Activated B cell treated with CpG ODN at 0.5 μM for 24 hours (primary cell): Measurements from ENCODE around the gene SCGN. TPM values are rescaled to one million over a fixed set of nuclear protein-coding genes. Genes with fewer than 3 reads are reported as not detected.

ENCODE experiments used
- ATAC-seq: fragments of 200-7000 bp; cut with Tn5 transposase; one replicate; pipeline ENCODE4 v1.10.0; 2021; ENCODE audit warnings: low read depth, mild to moderate bottlenecking, moderate library complexity
- CTCF ChIA-PET: fragments of 350-600 bp; sonication (Branson Sonifier 250); formaldehyde crosslinking; loops from one replicate; lab custom pipeline; 2021; ENCODE audit warnings: antibody characterized with exemption; lab: Charles Lee
- POLR2A ChIA-PET: fragments of 350-600 bp; sonication (Branson Sonifier 250); formaldehyde crosslinking; loops from one replicate; lab custom pipeline; 2021; ENCODE audit warnings: antibody characterized with exemption; lab: Charles Lee
- DNase-seq: peaks from one replicate; pipeline ENCODE4 v3.0.0; 2022
- H3K27ac Mint-ChIP-seq: one replicate; pipeline ENCODE4 v1.8.0; 2020; ENCODE audit warnings: mixed read lengths
- H3K27me3 Mint-ChIP-seq: one replicate; pipeline ENCODE4 v1.8.0; 2021; ENCODE audit warnings: mixed read lengths
- H3K36me3 Mint-ChIP-seq: one replicate; pipeline ENCODE4 v1.8.0; 2021; ENCODE audit warnings: low read depth, mixed read lengths
- H3K4me1 Mint-ChIP-seq: one replicate; pipeline ENCODE4 v1.8.0; 2021; ENCODE audit warnings: mixed read lengths
- H3K4me3 Mint-ChIP-seq: one replicate; pipeline ENCODE4 v1.8.0; 2020; ENCODE audit warnings: mild to moderate bottlenecking, mixed read lengths
- H3K9me3 Mint-ChIP-seq: one replicate; pipeline ENCODE4 v1.8.0; 2020; ENCODE audit warnings: mixed read lengths
- CTCF ChIP-seq: fragments of 200-600 bp; IDR thresholded peaks from one replicate; pipeline ENCODE4 v1.8.0; 2022; ENCODE audit warnings: antibody characterized with exemption, mild to moderate bottlenecking
- intact Hi-C: fragments of 100-400 bp; cut with micrococcal nuclease; formaldehyde crosslinking; loops from one replicate; pipeline ENCODE4 v1.15.1; 2024
- total RNA-seq: library from RNA; stranded (reverse); gene quantifications from 2 replicates; pipeline ENCODE4 v1.2.3, GENCODE V29; 2022

The SCGN gene
- total RNA-seq, 1 donor from 2014 or later, result not detected

- Mint-ChIP-seq H3K4me3 (no peak overlapping the region), H3K27ac (no peak overlapping the region), H3K36me3 (no peaks in the 10 kb centered on the region), H3K9me3 (no peaks in the 10 kb centered on the region), H3K4me1 (no peaks in the 10 kb centered on the region), H3K27me3 (peaks cover 18% of the 10 kb centered on the region)
- intact Hi-C loops, result no loop called here
- ChIA-PET POLR2A (no interaction called here), CTCF (no interaction called here)
- ATAC-seq (no peak), DNase-seq (no peak)
- TF ChIP-seq CTCF, result no peak
Measured at GRCh38 chr6:25709761-25710160, 57.7 kb downstream of the SCGN start.

GRCh38 chr6:25710287-25710686, 58.3 kb downstream of the SCGN start:
- Mint-ChIP-seq H3K27me3 (peaks cover 18% of the 10 kb centered on the region), H3K4me3 (no peak overlapping the region), H3K27ac (no peak overlapping the region), H3K36me3 (no peaks in the 10 kb centered on the region), H3K9me3 (no peaks in the 10 kb centered on the region), H3K4me1 (no peaks in the 10 kb centered on the region)
- intact Hi-C loops, result no loop called here
- DNase-seq (no peak), ATAC-seq (no peak)
- CTCF ChIA-PET, result no interaction called here
- POLR2A ChIA-PET, result interaction anchor here (0.7 kb wide), 1 partner anchor 397 kb away, joined by 5 read pairs; no protein-coding TSS in a partner anchor
- TF ChIP-seq CTCF, result no peak

- TF ChIP-seq CTCF, result no peak
- Mint-ChIP-seq H3K36me3 (no peaks in the 10 kb centered on the region), H3K27ac (no peak overlapping the region), H3K4me3 (no peak overlapping the region), H3K27me3 (peaks cover 8% of the 10 kb centered on the region), H3K9me3 (no peaks in the 10 kb centered on the region), H3K4me1 (no peaks in the 10 kb centered on the region)
- ChIA-PET POLR2A (no interaction called here), CTCF (no interaction called here)
- intact Hi-C loops, result no loop called here
- no peak for DNase-seq
- no peak for ATAC-seq
Measured at GRCh38 chr6:25713824-25714223, 61.8 kb downstream of the SCGN start.

GRCh38 chr6:25714765-25715164, 62.8 kb downstream of the SCGN start:
- intact Hi-C loops, result loop anchor here (5.0 kb wide), 1 partner anchor 437 kb away; the partner anchor contains the start of gene CARMIL1
- peaks cover 8% of the 10 kb centered on the region for H3K27me3 Mint-ChIP-seq

GRCh38 chr6:25715794-25716193, 63.8 kb downstream of the SCGN start:
- Mint-ChIP-seq H3K4me1 (no peaks in the 10 kb centered on the region), H3K9me3 (no peaks in the 10 kb centered on the region), H3K36me3 (no peaks in the 10 kb centered on the region), H3K4me3 (no peak overlapping the region), H3K27me3 (peaks cover 11% of the 10 kb centered on the region), H3K27ac (no peak overlapping the region)
- ATAC-seq (no peak), DNase-seq (no peak)
- intact Hi-C loops, result loop anchor here (5.0 kb wide), 1 partner anchor 438 kb away; the partner anchor contains the start of gene CARMIL1
- TF ChIP-seq CTCF, result no peak
- CTCF ChIA-PET, result interaction anchor here (0.7 to 1.1 kb wide), 3 partner anchors 18 to 288 kb away, joined by 3 read pairs; no protein-coding TSS in a partner anchor
- POLR2A ChIA-PET, result no interaction called here

More at GRCh38 chr6:25714765-25715164, 62.8 kb downstream of the SCGN start:
- H3K9me3 Mint-ChIP-seq, result no peaks in the 10 kb centered on the region
- no peaks in the 10 kb centered on the region for H3K36me3 Mint-ChIP-seq
- H3K27ac Mint-ChIP-seq, result no peak overlapping the region
- no peak overlapping the region for H3K4me3 Mint-ChIP-seq
- DNase-seq (no peak), ATAC-seq (no peak)
- CTCF ChIA-PET, result interaction anchor here (0.6 to 0.9 kb wide), 2 partner anchors 97 to 289 kb away, joined by 3 read pairs; no protein-coding TSS in a partner anchor
- H3K4me1 Mint-ChIP-seq, result no peaks in the 10 kb centered on the region
- TF ChIP-seq CTCF, result no peak
- POLR2A ChIA-PET, result no interaction called here
